Eye (tissue), 1 donor: Measurements from ENCODE around the gene KCNJ16.
"Not testable (repeated sequence)": the region's sequence is repeated elsewhere in the genome, so short reads cannot be mapped to it uniquely, and the experiment has no call there.

ENCODE experiments used
- DNase-seq: peaks from one replicate; pipeline ENCODE4 v3.0.0-alpha.2; 2015

KCNJ16 gene

GRCh38 chr17:70074956-70075355 is at the start of gene KCNJ16:
Gene KCNJ16 (plus strand): TSS chr17:70075225. CDS start chr17:70132088, 56,863 bp downstream.
- no peak for DNase-seq

DNA sequence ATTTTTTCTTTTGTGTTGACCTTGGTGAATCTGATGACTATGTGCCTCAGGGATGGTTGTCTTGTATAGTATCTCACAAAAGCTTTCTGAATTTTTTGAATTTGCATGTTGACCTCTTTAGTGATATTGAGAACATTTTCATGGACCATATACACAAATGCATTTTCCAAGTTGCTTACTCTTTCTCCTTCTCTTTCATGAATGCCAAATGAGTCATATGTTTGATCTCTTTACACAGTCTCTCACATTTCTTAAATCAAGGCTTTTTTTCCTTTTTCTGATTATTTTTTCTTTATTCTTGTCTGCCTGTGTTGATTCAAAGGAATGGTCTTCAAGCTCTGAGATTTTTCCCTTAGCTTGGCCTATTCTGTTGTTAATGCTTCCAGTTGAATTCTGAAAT is 46.6 kb upstream of the KCNJ16 start:
- DNase-seq: no peak

DNA sequence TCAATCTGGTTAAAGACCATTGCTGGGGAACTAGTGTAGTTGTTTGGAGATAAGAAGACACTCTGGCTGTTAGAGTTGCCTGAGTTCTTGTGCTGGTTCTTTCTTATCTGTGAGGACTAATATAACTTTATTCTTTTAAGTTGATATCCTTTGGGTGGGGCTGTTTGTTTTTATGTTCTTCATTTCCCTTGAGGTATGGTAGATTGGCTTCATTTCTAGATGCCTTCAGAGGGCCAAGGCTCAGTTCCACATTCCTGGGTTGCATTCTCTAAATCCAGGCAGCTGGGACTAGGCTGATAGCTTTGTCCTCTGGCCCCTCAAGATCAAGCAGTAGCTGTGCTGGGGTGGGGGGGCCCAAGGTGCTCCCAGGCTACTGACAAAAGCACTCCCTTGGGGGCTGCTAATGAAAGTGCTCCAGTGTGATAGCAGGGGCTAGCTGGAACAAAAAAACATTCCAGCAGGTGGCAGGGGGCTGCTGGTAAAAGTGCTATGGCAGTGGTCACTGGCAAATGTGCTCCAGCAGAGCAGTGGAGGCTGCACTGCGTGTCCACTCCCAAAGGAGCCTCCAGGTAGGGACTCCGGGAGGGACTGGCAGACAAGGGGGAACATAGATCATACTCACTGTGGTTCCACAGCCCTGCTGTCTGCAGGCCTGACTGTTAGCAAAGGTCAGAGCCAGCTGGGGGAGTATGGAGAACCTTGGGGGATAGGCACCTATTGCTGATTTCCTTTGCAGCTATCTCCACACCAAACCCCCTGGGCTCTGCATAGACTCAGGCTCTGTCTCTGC is 45.9 kb upstream of the KCNJ16 start:
- DNase-seq: no peak

GRCh38 chr17:70030371-70030770 is 44.7 kb upstream of the KCNJ16 start:
- no peak for DNase-seq

GRCh38 chr17:70031341-70031740 is 43.7 kb upstream of the KCNJ16 start:
- DNase-seq: no peak

DNA sequence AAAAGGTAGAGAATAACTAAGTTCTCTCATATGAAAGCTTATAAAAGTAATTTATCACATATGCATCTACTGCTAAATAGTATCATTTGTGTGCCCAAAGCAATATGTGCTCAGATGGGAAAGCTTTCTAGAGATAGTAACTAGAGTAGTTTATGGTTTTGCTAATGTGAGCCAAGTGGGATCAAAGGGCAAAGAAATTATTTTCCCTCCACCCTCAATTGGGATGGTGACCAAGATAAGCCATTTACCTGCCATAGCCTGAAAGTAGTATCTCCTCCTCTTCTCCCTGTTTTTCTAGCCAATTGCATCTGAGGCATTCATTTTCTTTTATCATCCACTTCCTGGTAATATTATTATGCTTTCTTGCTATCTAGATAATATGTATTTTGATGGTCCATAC is 41.9 kb upstream of the KCNJ16 start:
- no peak for DNase-seq

GRCh38 chr17:70034158-70034557 is 40.9 kb upstream of the KCNJ16 start:
- no peak for DNase-seq

- no peak for DNase-seq
Observed at GRCh38 chr17:70037498-70037897, 37.5 kb upstream of the KCNJ16 start.

DNA sequence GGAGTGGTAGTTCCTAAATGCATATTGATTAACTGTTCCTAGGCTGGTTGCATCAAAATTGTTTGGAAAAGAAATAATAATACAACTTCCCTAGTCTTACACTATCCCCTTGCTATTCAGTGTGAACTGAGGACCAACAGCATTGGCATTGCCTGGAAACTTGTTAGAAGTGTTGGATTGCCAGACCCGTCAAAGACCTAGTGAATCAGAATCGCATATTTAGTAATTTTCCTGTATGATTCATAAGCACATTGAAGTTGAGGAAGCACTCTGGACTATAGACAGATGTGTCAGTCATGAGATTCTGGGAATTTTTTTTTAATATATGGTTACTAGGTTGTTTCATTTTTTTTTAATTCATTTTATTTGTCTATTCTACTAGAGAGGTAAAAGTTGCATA is 34.7 kb upstream of the KCNJ16 start:
- no peak for DNase-seq

DNA sequence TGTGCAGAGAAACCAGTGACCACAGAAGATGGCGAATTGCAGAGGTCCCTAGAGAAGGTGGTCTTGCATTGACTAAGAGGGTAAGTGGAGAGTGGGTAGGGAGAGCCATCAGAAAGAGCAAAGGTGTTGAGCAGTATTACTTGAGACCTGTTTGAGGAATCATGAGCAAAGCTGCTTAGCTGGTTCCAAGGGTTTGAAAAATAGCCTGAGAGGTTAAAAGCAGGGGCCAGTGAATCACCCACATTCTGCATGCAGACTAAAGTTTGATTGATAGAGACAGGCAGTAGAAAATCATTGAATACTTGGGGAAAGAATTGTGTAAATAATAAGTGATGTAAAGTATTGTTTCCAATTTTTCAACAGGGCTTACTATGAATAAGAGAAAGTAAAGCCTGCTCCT is 34.0 kb upstream of the KCNJ16 start:
- DNase-seq: no peak

DNA sequence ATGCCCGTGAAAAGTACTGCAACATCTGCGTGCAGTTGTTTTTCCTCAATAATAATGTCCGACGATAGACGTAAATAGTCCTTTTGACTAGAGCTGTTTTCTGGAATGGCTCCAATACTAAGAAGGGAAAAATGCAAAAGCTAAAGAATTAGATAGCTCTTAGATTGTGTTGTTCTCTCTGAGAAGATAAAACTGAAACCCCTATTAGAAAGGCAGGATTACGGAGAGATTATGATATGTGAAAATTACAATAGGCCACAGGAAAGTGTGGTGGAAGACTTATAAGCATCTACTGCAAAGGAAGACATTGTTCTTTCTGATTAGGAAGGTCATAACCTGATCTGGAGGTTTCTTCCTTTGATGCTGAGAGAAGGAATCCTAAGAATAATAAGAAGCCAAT is 33.5 kb upstream of the KCNJ16 start:
- no peak for DNase-seq

DNA sequence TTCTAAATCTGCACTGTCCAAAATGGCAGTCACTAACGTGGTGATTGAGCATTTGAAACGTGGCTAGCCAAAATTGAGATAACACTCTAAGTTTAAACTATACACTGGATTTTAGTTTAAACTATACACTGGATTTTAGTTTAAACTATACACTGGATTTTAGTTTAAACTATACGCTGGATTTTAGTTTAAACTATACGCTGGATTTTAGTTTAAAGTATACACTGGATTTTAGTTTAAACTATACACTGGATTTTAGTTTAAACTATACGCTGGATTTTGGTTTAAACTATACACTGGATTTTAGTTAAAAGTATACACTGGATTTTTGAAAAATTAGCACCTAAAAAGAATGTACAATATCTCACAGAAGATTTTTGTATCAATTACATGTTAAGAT is 29.2 kb upstream of the KCNJ16 start:
- not testable (repeated sequence) for DNase-seq

- no peak for DNase-seq
Observed at GRCh38 chr17:70047619-70048419, 27.2 kb upstream of the KCNJ16 start.

GRCh38 chr17:70049801-70050591 is 25.0 kb upstream of the KCNJ16 start:
- no peak for DNase-seq

DNA sequence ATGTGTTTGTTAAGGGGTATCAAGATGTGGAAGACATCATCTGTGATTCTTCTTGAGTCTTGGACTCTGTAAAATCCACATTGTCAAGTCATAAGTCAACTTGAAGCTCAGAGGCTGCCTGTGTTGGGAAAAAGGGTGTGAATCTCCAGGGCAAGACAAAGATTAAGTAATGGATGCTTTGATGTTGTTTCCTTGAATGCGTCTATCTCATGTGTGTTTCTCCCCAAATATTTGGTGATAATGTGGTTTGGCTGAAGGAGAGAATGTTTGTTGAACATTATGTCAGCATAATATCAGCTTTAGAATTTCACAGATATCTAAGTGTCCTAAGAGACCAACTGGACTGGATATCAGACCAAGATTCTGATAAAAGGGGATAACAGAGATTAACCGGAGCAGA is 24.1 kb upstream of the KCNJ16 start:
- no peak for DNase-seq

- no peak for DNase-seq
Observed at GRCh38 chr17:70053241-70054234, 21.5 kb upstream of the KCNJ16 start.

- no peak for DNase-seq
Observed at GRCh38 chr17:70055000-70055399, 20.0 kb upstream of the KCNJ16 start.

GRCh38 chr17:70059071-70059470 is 16.0 kb upstream of the KCNJ16 start:
- no peak for DNase-seq

DNA sequence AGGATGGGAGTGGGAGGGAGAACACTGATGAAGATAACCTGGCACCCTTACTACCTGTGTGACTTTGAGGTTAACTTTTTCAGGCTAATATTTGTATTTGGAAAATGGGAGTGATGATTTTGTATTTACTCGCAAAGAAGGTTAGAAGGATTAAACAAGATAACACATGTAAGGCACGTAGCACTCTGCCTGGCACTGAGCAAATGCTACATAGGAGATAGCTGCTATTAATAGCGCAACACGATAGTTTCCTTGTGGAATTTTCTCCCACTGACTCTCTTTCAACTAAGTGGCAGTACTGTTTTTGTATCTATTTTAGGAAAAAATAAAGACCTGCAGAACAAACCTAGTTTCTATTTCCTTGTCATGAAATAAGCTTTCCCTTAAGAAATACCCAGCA is 15.4 kb upstream of the KCNJ16 start:
- no peak for DNase-seq

DNA sequence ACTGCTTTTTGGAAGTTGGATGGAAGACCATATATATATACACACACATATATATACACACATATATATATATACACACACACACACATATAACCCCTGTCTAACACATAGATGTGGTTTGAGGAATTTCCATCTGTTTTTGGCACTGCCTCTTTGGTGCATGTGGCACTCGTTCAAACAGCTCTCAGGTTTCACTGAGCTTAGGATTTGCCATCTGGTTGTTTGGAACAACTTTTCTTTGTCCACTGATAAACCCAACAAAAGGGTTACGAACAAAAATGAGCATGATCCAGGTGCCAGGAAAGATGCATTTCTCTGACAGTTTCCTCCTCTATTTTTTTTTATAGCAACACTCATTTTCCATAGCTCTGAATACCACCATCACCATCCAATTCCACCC is 14.6 kb upstream of the KCNJ16 start:
- DNase-seq: peak; percentile 38

DNA sequence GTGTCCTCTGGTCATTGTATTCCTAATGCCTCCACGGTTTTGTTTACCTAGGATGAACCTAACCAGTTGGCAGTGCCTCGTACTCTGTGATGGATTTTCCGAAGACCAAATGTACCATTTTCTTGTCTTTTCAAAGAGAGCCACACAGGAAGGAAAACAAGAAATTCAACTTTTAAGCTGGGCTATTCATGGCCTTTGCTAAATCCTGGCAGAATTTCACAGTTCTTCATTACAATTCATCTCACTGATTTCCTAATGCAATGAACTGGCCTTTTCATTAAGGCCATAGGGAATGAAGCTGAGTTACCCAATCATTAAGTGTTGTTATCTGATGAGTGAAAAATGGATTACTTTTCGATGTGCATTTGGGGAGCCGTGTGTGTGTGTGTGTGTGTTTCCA is 7.9 kb upstream of the KCNJ16 start:
- no peak for DNase-seq
